HG03558 (cell line): ENCODE measurements around the gene SCAPER.

Experiments used
- ATAC-seq: cut with Tn5 transposase; IDR thresholded peaks from one replicate; pipeline ENCODE4 v1.9.1; 2021; ENCODE audit warnings: moderate number of reproducible peaks; ENCODE audit not compliant: unreplicated experiment; ENCODE audit errors: extremely low read depth

The SCAPER gene

GRCh38 chr15:76344893-76345582 lies 560.1 kb downstream of the SCAPER start:
- ATAC-seq, result no peak

- no peak for ATAC-seq
Observed at GRCh38 chr15:76343313-76343996, 561.7 kb downstream of the SCAPER start.

GRCh38 chr15:76342382-76343201 lies 562.5 kb downstream of the SCAPER start:
- ATAC-seq, result no peak

DNA sequence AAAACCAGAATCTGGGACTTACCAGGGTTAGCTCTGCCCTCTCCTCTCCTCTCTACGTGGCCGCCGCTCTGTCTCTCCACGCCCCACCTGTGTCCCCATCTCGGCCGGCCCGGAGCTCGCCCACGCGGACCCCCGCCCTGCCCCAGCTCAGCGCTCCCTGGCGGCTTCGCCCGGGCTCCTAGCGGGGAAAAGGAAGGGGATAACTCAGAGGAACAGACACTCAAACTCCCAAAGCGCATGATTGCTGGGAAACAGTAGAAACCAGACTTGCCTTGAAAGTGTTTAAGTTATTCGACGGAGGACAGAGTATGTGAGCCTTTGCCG lies 563.1 kb downstream of the SCAPER start:
- no peak for ATAC-seq

GRCh38 chr15:76341366-76342057 lies 563.6 kb downstream of the SCAPER start:
- no peak for ATAC-seq

- ATAC-seq, result no peak
Observed at GRCh38 chr15:76340803-76341365, 564.3 kb downstream of the SCAPER start.

DNA sequence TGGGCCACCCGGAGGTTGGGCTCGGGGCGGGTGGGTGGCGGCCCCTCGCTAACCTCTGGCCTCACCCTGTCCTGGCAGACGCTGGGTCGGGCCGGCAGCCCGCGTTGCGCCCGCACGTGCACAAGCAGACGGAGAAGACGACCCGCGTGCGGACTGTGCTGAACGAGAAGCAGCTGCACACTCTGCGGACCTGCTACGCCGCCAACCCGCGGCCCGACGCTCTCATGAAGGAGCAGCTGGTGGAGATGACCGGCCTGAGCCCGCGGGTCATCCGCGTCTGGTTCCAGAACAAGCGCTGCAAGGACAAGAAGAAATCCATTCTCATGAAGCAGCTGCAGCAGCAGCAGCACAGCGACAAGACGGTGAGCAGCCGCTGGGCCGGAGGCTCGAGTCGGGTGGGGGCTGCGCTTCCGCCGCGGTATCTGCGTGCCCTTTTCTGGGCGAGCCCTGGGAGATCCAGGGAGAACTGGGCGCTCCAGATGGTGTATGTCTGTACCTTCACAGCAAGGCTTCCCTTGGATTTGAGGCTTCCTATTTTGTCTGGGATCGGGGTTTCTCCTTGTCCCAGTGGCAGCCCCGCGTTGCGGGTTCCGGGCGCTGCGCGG lies 564.8 kb downstream of the SCAPER start:
- ATAC-seq, result no peak

DNA sequence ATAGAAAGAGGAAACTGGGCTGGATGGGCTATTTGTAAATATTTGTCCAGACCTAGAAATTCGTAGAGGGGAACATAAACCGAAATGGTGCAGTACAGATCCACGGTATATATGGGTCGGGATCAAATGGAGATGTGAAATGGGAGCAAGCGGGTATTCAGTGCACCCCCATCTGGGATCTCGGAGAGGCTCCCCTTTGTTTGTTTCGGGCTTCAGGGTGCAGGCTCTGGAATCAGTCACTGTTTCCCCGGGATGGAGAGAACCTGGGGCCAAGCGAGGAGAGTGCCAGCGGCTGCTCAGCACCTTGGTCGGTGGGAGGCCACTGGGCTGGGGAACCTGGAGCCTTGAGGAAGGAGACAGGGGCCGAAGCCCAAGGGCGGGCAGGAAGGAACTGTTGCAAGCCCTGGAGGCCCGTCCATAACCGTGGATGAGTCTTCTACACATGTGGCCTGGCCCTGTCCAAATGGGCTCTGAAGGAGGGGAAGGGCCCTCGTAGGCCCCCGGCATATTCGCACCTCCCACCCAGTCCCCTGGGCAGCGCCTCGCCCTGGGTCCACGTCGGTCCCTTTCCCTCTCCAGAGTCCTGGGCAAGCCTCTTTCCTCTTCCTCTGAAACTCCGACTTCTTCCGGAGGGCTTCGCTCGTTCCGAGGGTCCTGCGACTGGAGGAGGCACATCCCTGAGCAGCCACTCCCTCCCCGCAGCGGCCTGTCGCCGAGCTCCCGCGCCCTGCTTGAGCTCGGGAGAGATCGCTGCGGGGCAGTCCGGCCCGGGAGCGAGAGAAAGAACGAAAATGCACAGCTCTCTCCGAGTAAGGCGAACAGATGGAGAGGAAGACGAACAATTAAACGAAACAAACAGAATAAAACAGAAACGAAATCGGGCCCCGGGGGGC lies 565.6 kb downstream of the SCAPER start:
- ATAC-seq, result no peak

DNA sequence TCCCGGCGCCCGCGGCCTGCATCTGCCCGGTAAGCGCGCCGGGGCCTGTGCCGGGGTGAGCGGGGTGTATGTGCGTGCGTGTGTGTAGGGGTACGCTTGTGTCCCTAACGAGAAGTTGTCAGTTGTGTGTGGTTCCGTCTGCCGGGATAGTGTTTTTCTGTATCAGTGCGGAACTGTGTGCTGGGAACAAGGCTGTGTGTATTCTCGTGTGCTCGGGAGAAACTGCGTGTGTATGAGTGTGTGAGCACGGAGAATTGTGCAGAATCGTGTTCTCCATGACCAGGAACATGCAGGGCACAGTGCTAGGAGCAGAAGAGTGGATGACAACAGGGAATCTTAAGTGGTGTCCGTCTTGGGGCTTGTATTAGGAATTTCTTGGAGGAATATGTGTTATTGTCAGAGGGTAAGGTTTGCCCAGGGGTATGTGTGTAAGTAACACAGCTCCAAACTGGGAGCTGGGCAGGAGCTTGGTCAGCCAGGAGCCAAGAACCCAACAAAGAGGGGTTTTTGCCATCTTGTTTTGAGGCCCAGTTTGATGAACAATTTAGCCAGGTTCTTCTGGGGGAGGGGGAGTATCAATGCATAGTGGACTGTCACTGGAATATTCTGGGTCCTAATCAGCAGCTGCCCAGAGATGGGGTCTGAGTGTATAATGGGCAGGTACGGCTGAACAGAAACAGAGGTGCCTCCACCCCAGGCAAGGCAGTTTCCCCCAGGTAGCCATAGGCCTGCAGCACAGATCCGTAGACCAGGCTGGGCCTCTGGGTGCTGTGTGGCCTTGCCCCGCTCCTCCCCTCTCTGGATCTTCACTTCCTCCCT lies 566.4 kb downstream of the SCAPER start:
- ATAC-seq, result no peak

- no peak for ATAC-seq
Observed at GRCh38 chr15:76337696-76338485, 567.2 kb downstream of the SCAPER start.

DNA sequence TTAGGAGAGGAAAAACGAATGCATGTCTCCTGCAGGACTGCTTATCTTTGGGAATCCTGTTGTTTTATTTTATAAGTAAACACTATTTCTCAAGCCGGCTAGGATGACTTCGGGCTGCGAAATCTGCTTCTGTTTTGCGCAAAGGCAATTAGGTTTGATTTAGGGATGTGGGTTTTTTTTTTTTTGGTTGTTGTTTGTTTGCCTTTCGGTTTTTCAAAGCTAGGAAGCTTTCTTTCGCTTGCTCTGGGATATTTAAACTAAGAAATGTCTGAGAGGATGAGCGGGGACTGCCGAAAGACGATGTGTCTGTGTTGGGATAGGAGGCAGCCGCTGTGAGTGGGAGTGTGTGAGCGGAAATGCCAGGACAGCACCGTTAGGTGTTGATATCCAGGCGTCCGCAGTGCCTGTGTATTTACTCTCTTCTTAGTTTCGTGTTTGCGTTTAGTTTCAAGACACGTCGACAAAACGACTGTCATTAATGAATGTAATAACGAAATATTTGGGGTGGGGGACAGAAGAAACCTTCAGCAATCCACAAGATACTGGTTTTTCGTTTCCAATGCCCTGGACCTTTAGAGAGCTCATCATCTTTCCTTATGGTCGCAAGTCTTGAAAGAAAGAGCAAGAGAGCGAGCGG lies 568.0 kb downstream of the SCAPER start:
- ATAC-seq, result no peak

- no peak for ATAC-seq
Observed at GRCh38 chr15:76336254-76337058, 568.7 kb downstream of the SCAPER start, which contains the start of gene ISL2. Gene ISL2, plus strand, starts transcription at chr15:76336773. Its CDS starts 111 bp downstream, at chr15:76336884.

DNA sequence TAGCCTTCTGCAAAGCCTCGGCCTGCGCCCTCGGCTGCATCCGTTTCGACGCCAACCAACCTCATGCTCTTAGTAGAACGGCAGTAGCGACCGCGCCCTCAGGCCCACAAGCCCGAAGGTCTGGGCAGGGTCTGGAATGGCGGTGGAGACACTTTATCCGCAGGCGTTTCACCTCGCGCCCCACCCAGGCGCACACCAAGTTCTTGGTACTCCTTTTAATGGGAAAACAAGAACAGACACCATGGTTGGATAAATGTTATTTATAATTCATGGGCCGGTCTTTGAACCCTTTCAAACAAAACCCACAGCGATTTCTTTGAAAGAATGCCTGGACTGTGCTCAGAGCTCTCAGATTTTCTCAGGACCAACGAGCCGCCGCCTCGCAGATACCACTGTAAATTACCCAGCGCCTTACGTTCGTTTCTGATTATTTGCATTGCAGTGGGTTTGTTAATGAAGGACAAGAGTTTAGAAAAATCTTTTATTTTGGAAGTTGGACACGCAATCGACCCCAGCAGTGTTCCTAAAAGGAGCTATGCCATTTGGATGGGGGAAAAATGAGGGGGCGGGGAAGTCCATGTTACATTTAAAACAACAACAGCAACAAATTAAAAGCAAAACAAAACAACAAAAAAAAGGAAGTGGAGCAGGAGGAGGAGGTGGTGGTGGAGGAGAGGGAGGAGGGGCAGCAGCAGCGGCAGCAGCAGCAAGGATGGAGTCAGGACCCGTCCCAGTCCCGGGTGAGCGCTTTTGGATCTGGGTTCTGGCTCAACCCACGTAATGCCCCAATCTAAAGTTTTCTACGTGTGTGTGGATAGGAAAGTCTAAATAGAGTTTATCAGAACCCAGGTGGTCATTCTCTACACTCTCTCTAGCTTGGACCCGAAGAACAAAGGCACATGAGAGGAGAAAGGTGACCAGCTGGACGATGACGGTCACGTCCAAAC lies 569.6 kb downstream of the SCAPER start:
- ATAC-seq, result no peak

GRCh38 chr15:76334438-76335306 lies 570.5 kb downstream of the SCAPER start:
- no peak for ATAC-seq
